DMS53 treated with DMSO at 0.1 percent for 48 hours (cell line): ENCODE measurements around the gene TNFRSF13B.
"Not testable (repeated sequence)": the region's sequence is repeated elsewhere in the genome, so short reads cannot be mapped to it uniquely, and the experiment has no call there.

ENCODE experiments used
- DNase-seq: peaks from one replicate; lab custom pipeline; 2025; ENCODE audit not compliant: unreplicated experiment; lab: John Stamatoyannopoulos, UW

The TNFRSF13B gene

DNA sequence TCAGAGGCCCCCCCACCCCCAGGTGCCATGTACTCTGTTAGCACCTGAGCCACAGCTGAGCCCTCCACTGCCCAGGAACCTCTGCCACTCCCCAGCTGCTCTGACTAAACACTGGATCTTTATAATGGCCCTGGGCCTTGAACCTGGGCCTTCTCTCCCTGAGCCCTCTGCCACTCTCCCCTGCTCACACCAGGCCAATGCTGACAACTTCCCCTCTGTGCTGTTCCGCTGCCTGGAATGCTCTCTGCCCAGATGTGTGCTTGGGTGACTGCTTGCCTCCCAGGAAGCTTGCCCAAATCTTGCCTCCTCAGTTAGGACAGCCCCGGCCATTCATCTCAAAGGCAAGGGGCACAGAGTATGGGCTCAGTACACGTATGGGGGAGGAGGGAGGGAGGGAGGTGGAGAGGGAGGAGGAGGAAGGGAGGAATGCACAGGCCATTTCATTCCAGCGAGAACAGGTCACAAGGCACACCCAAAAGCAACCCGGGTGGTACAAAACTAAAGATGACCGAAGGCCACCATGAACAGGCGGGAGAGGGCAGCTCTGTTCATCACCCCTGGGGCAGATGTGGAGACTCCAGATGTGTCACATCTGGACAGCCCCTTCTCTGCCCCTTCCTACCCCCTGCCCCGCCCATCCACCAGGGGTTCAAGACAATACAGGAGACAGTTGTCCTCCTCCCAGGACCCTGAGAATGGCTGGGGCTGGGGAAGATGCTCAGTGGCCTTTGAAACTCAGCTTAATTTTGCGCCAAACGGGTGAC, 15.3 kb upstream of the TNFRSF13B start:
- DNase-seq: no peak

DNA sequence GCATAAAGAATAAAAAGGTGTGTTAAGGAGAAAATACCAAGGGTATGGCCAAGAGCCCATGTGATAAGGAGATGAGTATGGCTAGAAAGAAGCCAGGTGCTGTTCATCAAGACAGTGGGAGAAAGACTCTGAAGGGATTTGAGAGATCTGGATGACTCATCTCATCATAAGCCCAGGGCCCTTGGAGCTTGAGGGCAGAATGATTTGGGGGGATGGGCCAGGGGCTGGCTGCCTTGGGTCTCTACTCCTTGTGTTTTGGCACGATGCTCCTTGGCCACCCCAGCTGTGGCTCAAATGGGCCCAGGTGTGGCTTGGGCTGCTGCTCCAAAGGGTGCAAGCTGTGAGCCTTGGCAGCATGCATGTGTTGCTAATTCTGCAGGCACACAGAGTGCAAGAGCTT, 14.5 kb upstream of the TNFRSF13B start:
- DNase-seq: no peak

DNA sequence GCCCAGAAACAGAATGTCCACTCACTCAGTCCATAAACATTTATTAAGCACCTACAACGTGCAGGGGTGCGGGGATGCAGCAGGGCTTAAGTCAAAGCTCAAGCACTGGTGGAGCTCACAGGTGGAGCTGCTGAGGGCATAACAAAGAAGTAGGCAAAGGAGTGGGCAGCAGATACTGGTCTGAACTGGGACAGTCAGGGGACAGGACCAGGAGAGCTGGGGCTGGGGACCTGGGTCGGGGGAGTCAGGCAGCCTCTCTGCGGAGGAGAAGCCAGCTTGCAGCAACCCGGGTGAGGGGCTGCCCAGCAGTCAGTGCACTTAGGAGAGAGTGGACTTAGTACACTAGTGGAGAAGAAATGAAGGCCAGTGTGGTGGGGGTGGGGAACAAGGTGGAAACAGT, 10.0 kb upstream of the TNFRSF13B start:
- DNase-seq: no peak

DNA sequence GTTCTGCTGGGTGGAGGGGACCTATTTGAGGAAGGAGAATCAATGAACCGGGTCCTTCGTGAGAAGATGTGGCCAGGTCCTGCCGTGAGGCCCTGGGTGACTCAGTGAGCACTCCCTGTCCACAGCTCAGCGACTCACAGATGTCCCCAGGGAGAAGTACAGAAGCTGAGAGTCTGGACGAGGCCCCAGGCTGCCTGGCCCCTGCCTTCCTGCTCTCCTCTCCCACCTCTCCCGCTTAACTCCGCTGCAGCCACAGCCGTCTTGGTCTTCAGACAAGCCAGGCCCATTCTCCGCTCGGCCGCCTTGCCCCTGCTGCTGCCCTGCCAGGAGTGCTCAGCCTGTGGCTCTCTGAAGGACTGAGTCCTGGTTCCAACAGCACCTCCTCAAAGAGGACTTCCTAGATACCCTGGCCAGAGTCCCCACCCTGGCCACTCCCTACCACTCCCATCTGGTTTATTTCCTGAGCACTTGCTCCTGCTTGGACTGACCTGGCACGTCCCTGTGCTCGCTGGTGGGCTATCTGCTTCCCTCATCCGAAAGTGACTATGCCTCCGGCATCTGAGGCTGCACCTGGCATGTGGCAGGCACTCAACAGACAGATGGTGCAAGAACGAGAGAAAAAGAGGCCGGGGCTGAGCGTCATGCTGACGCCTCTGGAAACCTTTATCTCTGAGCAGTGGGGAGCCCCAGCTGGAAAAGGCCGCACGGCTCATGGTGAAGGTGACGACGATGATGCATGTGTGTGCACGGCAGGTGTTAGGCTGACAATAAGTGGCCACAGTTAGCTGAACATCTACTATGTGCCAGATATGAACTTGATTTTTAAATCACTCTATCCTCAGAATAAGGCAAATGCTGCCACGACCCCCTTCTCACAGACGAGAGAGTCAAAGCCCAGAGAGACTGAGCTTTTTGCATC, 9.2 kb upstream of the TNFRSF13B start:
- no peak for DNase-seq

- DNase-seq: no peak
Measured at GRCh38 chr17:16980061-16980460, 8.1 kb upstream of the TNFRSF13B start.

- DNase-seq: not testable (repeated sequence)
Measured at GRCh38 chr17:16979237-16979823, 7.4 kb upstream of the TNFRSF13B start.

DNA sequence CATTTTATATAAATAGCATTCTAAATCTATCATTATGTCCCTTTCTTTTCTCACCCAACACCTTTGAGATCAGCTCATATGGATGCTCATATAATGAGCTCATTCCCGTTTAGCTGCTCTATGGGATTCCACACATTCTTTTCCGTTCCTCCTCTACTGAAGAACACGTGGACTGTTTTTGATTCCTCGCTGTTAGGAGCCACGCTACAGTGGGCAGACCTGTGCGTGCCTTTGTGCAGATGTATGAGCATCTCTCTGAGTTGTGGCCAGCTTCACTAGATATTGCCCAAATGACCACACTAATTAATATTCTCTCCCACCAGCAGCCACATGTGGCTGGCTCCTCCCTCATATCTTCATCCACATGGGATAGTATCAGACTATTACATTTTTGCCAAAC, 6.0 kb upstream of the TNFRSF13B start:
- DNase-seq: no peak

DNA sequence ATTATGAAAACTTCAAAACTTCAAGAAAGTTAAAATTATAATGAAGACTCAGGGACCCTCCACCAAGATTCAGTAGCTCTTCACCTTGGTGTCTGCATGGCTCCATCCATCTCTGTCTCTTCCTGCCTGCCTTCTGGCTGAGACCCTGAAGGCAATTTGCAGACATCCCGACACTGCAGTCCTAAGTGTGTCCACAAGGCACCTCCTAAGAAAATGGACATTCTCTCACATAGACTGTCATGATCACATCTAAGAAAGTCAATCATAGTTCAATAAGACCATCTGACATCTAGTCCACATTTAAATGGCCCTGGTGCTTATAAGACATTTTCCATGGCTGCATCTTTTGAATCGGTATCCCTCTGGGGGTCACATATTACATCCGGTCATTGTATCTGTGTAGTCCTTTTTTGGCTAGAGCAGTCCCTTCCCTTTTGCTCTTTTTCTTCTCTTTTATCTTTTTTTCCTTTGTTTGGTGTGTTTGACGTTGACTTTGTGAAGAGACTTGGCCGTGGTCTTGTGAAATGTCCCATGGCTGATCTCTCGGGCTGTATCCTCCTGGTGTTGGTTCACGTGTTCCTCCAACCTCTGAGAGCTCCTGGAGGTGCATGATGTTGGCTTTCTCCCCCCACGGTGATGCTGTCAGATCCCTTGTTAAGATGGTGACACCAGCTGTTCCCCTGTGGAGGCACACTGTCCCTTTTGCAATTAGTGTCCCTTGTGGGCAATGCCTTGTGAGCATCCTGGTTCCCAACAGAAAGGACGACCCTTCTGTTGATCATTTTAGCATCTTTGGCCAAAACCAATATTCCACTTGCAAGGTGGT, 5.0 kb upstream of the TNFRSF13B start:
- DNase-seq: no peak

- no peak for DNase-seq
Measured at GRCh38 chr17:16975744-16976625, 4.1 kb upstream of the TNFRSF13B start.

GRCh38 chr17:16975277-16975651, 3.3 kb upstream of the TNFRSF13B start:
- DNase-seq: no peak

- no peak for DNase-seq
Measured at GRCh38 chr17:16974569-16975276, 2.8 kb upstream of the TNFRSF13B start.

GRCh38 chr17:16973760-16974540, 2.0 kb upstream of the TNFRSF13B start:
- DNase-seq: no peak

DNA sequence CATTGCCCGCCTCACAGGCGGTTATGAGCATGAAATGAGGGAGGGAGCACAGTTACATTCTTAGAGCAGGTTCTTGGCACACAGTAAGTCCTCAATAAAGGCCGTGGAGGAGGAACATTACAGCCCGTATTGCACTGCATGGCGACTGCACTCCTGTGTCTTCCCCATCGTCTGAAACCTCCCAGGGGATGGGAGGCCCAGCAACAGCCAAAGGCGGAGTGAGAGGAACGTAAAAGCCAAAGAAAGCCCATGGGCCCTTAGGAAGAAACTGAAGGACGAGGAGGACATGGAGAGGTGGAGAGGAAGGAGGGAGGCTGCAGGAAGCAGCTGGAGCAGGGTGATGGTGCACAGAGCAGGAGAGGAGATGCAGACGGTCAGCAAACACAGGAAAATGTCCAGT, 1.1 kb upstream of the TNFRSF13B start:
- not testable (repeated sequence) for DNase-seq

DNA sequence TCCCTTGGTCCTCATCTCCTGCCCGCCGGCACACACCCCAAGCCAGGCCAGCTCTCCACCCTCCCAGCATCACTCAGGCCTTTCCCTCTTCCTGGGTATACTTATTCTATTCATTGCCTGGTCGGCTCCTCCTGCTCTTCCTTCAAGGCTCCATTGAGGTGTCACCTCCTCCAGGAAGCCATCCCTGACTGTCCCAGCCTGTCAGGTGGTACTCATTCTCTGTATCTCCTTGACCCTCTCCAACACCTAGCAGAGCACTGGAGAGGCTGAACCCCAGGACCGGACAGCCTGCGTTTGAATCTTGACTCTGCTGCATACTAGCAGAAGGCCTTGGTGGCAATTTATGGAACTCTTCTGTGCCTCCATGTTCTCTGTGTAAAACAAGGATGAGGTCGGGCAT, 428 bp upstream of the TNFRSF13B start:
- no peak for DNase-seq

DNA sequence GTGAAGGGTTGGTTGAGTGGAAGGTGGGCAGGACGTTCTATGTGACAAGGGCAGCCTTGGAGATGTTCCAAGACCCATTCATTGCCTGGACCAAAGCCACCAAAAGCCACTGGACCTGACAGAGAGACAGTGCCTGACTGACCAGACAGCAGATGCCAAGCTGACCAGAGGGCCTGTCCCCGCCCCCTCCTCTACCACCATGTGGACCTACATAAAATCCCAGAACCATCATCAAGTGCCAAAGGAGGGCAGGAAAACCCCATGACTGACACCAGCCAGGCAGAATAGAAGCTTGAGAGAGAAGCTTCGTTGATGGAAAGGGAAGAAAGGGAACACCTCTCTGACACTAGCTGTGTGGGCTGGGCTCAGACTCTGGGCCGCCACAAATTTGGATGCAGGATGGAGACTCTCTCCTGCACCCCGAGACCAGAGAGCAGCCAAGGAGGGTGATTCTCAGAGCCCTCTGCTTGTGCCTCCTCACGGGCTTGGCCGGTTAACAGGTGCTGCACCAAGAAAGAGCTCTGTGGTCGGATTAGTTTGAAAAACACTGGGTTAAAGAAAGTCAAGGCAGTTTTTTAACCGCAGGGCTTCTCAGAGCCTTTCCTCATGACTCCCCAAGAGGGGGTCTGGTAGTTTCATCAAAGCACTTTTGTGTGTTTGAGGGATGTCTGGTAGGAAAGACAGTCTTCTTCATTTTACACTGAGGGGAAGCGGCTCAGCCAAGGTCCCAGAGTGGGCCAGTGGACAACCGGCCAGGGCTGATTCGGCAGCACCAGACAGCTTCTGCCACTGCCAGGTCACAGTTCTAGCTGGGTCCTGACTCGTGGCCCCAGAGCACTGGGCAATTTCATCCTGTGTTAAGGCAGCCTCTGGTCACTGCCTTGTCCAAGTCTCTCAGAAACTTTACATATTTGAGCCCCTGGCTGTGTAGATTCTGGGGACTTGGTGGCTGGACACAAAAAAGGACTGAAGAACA, 1.7 kb downstream of the TNFRSF13B start:
- DNase-seq: no peak

DNA sequence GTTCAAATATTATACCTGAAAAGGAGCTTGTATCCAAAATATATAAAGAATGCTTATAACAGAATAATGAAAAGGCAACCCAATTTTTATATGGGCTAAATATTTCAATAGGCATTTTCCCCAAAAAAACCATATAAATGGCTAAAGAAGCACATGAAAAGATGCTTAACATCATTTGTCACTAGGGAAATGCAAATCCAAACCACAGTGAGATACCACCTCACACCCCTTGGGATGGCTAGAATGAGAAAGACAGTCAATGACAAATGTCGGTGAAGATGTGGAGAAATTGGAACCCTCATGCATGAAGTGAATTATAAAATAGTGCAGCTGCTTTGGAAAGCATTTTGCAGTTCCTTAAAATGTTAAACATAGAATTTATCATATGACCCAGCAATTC, 3.1 kb downstream of the TNFRSF13B start:
- no peak for DNase-seq

GRCh38 chr17:16962804-16963203, 9.1 kb downstream of the TNFRSF13B start:
- DNase-seq: no peak
